Effector CD8-positive, alpha-beta T cell (primary cell): Measurements from ENCODE around the gene CAPS.
"Not testable (repeated sequence)": the region's sequence is repeated elsewhere in the genome, so short reads cannot be mapped to it uniquely, and the experiment has no call there.

Source experiments
- DNase-seq: peaks from one replicate; lab custom pipeline; 2025; lab: John Stamatoyannopoulos, UW

CAPS gene

GRCh38 chr19:5956323-5956722 lies 42.3 kb downstream of the CAPS start:
- no peak for DNase-seq

DNA sequence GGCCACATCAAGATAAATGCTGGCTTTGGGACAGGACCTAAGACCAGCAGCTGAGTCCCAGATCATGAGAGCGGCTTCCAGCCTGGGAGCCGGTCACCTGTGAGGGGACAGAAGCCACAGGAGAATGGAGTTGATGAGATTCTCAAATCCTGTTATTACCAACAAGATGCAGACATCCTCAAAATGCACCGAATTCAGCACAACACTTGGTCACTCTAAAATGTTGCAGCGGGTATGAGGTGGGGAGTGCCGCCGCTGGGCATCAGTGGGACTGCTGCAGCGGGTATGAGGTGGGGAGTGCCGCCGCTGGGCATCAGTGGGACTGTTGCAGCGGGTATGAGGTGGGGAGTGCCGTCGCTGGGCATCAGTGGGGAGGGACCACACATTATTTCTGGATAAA lies 42.7 kb downstream of the CAPS start:
- no peak for DNase-seq

DNA sequence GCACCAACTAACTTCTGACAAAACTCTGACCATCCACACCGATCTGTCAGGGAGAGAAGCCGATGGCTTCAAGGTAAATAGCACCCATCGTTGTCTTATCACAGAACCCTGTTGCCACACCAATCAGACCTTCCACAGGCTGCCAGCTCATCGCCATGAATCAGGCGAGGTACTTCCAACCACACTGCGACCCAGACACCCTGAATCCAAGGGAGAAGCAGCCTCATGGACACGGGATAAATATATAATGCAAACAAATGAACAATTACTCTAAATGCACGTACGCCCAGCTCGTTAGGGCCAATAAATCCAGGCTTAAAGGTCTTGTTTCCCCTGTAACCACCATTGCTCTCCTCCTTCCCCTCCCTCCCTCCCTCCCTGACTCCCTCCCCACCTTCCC lies 43.1 kb downstream of the CAPS start:
- no peak for DNase-seq

DNA sequence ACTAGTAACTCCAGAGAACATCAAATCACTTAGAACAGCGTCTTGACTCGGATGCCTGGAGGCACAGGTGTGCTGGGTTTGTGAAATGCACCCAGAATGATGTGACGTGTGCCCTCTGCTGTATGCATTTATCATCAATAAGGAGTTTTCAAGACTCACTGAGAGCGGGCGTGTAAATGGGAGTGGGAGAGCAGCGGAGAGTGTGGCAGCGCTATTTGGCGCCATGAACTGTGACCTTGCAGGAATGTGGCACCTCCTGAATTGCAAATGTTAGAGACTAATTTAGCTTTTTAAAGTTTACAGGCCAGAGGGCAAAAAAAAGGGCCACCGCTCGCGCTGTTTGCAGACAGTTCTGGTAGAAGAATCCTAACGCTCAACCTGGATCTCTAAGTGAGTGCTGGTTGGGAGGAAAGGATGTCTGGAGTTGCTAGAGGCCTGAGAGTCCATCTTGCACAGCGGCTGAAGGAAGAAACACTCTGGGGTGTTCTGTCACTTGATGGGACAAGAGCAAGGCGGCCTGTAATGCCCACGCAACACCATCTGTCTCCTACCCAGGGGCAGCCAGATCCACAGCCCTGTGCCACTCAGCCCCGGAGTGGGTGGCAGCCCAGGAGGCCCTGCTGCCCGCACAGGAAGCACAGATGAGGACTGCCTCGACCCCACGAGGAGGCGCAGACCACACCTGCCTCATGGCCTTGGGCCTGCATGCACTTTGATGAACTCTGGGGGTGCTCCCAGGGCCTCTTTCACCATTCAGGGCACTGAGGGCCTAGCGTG lies 44.2 kb downstream of the CAPS start:
- DNase-seq = no peak

GRCh38 chr19:5958851-5959122 lies 44.7 kb downstream of the CAPS start:
- no peak for DNase-seq

DNA sequence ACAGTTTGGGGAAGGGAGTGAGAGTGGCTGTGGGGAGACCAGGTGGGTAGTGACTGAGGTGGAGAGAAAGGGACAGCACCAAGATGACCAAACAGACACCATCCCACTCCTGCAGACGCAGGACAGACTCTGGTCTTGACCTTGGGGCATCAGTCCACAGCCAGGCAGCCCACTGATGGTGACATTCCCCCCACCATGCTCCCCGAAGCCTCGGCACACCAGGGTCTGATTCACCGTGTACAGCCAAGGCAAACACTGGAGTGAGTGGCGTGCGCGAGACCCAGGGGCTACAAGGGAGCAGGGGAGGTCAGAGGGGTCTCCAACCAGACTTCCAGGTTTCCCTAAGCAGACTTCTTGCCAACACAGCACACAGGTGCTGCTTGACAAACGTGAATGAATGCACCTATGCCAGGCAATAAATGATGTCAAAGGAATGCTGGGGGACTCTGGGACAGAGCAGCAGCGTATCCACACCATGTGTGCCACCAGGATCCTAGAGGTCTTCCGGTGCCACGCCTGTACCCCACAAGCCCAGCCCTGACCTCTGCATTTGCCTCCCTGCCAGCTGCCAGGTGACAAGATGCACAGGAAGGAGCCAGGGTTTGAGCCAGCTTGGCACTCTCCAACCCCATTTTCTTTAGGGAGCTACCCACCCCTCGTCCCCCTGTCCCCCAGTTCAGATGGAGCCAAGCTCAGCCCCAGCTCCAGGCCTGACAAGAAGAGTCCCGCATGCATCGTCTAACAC lies 45.4 kb downstream of the CAPS start:
- DNase-seq = no peak

DNA sequence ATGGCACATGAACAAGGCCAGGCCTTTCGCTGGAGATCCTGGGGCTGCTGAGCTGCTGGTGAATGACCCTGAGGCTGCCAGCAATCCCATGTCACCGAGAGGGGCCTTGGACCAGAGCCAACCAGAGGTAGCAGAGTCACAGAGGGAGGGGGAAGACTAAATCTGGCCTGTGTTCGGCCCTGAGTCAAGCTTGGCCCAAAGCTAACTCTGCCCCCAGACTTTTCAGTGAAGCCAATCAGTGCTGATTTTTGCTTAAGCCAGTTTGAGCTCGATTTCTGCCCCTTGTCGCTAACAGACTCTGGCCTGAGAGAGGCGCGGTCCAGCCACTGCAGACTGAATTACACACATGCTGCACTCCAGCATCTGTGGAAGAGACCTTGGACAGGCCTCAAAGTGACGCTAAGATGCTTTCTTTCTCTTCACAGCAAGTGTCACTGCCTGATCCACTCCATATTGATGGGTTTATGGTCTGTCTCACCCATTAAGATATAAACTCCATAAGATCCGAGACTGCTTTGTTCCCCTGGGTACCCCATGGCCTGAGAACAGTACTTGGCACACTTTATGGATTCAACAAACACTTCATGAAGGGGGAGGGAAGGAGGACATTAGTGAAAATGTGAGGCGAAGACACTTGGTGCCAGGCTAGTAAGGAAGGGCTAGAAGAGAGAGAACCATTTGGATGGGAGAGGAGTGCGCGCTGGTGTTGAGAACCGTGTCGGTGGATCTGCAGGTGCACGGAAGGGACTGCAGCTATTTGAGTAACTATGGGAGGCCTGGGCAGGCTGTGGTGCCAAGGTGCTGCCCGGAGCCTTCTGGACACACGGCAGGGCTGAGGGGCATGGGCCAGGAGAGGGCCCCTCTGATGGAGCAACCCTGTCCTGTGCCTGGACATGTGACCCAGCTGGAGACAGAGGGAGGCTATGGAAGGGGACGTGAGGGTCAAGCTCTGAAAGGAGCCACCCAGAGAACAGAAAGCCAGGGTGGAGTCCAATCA lies 46.2 kb downstream of the CAPS start:
- DNase-seq = no peak

DNA sequence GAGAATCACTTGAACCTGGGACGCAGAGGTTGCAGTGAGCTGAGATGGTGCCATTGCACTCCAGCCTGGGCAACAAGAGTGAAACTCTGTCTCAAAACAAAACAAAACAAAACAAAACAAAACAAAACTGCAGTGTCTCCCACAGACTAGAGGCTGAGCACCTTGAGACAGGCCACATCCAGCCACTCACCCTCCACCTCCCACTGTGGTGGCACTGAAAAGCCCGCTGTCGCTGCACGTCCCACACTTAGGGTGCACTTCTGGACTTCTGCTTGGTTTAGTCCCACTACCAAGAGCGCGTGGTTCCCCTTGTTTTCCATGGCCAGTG lies 47.6 kb downstream of the CAPS start:
- not testable (repeated sequence) for DNase-seq

- peak; percentile 51 for DNase-seq
Measured at GRCh38 chr19:5961969-5962945, 48.2 kb downstream of the CAPS start.

- DNase-seq = not testable (repeated sequence)
Measured at GRCh38 chr19:5963259-5963658, 49.2 kb downstream of the CAPS start.

DNA sequence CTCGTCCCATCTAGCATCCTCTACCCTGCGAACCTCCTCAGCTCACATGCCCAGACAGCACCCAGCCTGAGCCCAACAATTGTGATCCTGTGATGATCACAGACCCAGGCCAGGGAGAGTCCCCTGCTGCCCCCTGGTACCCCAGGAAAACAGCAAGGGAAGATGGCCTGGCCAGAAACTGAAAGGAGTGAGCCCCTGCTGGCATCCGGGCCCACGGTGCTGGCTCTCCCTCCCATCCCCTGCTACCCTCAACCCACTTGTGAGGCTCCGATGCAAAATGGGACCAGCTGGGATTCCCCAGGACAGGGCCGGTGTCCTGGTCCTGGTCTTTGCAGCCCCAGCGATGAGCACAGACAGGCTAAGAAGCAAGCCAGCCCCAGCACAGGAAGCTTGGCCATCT lies 49.8 kb downstream of the CAPS start:
- DNase-seq = no peak

- no peak for DNase-seq
Measured at GRCh38 chr19:5964816-5965565, 50.9 kb downstream of the CAPS start.
